HepG2 (cell line): ENCODE measurements around the gene THAP2.
"Not testable (repeated sequence)": the region's sequence is repeated elsewhere in the genome, so short reads cannot be mapped to it uniquely, and the experiment has no call there.

Experiments
- PTBP1 ChIP-seq: fragments of 200-400 bp; formaldehyde crosslinking; IDR thresholded peaks from 2 replicates; pipeline ENCODE4 v1.6.1; 2018; ENCODE audit warnings: low read length, low read depth; ENCODE audit not compliant: poor library complexity, severe bottlenecking
- ZFP37 ChIP-seq: sonication (generic); formaldehyde crosslinking; IDR thresholded peaks from 2 replicates; pipeline ENCODE4 v1.4.0; 2020; ENCODE audit warnings: missing genetic modification reagents, borderline replicate concordance
- ZNF292 ChIP-seq: sonication (generic); formaldehyde crosslinking; IDR thresholded peaks from 2 replicates; pipeline ENCODE4 v1.8.1; 2022; ENCODE audit warnings: mild to moderate bottlenecking, low read depth, missing genetic modification reagents, borderline replicate concordance
- TF ChIP-seq, protein P1 (sequence below): sonication (generic); formaldehyde crosslinking; IDR thresholded peaks from 2 replicates; pipeline ENCODE4 v1.5.0; 2020; ENCODE audit warnings: mild to moderate bottlenecking, missing genetic modification reagents, moderate library complexity

GRCh38 chr12:71693651-71694050 is 29.6 kb downstream of the THAP2 start:
- TF ChIP-seq ZNF292 (CRISPR knock-in tag); PTBP1; ZFP37: not testable (repeated sequence)
- TF ChIP-seq, protein P1, sequence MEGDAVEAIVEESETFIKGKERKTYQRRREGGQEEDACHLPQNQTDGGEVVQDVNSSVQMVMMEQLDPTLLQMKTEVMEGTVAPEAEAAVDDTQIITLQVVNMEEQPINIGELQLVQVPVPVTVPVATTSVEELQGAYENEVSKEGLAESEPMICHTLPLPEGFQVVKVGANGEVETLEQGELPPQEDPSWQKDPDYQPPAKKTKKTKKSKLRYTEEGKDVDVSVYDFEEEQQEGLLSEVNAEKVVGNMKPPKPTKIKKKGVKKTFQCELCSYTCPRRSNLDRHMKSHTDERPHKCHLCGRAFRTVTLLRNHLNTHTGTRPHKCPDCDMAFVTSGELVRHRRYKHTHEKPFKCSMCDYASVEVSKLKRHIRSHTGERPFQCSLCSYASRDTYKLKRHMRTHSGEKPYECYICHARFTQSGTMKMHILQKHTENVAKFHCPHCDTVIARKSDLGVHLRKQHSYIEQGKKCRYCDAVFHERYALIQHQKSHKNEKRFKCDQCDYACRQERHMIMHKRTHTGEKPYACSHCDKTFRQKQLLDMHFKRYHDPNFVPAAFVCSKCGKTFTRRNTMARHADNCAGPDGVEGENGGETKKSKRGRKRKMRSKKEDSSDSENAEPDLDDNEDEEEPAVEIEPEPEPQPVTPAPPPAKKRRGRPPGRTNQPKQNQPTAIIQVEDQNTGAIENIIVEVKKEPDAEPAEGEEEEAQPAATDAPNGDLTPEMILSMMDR, result not testable (repeated sequence)
